ENCODE results near the gene WAS.

The WAS gene

GRCh38 chrX:48695534-48695896 lies 11.9 kb downstream of the WAS start:
- Histone ChIP-seq H3K27me3 (no peaks in the 10 kb centered on the region), H3K4me3 (peak overlapping the region; percentile 65 to 81), H3K36me3 (peaks cover 0 to 17% (median 7%) of the 10 kb centered on the region in 3 donors), H3K4me1 (peaks cover 0 to 12% (median 3%) of the 10 kb centered on the region in 4 donors), H3K27ac (peak overlapping the region; percentile 93 to 97), H3K9me3 (no peaks in the 10 kb centered on the region)
- intact Hi-C loops (cut with DNase I; ENCODE audit: low total_unique reads) = no loop called here
- DNase-seq = no peak
- no peak for TF ChIP-seq CTCF (IDR thresholded peaks at IDR 0.05)

GRCh38 chrX:48695925-48696300 lies 12.3 kb downstream of the WAS start:
- H3K9me3 ChIP-seq = no peaks in the 10 kb centered on the region
- peaks cover 0 to 12% (median 3%) of the 10 kb centered on the region in 4 donors for H3K4me1 ChIP-seq
- TF ChIP-seq CTCF (IDR thresholded peaks at IDR 0.05) = no peak
- intact Hi-C loops (cut with DNase I; ENCODE audit: low total_unique reads) = no loop called here
- H3K4me3 ChIP-seq = peak overlapping the region; percentile 65 to 81
- DNase-seq = no peak
- peak overlapping the region; percentile 93 to 97 for H3K27ac ChIP-seq
- H3K27me3 ChIP-seq = no peaks in the 10 kb centered on the region
- H3K36me3 ChIP-seq = peaks cover 0 to 21% (median 11%) of the 10 kb centered on the region in 3 donors

- TF ChIP-seq CTCF (IDR thresholded peaks at IDR 0.05) = no peak
- peak; percentile 82 to 94 for DNase-seq
- Histone ChIP-seq H3K36me3 (peaks cover 0 to 25% (median 12%) of the 10 kb centered on the region in 3 donors), H3K9me3 (no peaks in the 10 kb centered on the region), H3K4me3 (peak within 1 kb of the TSS; percentile 65 to 81), H3K27ac (peak within 1 kb of the TSS; percentile 93 to 97), H3K4me1 (peaks cover 0 to 12% (median 3%) of the 10 kb centered on the region in 4 donors), H3K27me3 (no peaks in the 10 kb centered on the region)
- intact Hi-C loops (cut with DNase I; ENCODE audit: low total_unique reads) = no loop called here
Observed at GRCh38 chrX:48696301-48696908, 12.8 kb downstream of the WAS start, which contains the start of gene SUV39H1. SUV39H1 (plus strand) TSS chrX:48696734; CDS start chrX:48696785, 51 bp downstream.

- intact Hi-C loops (cut with DNase I; ENCODE audit: low total_unique reads) = no loop called here
- no peak for DNase-seq
- Histone ChIP-seq H3K27ac (peak overlapping the region; percentile 93 to 97), H3K36me3 (peaks cover 0 to 29% (median 13%) of the 10 kb centered on the region in 3 donors), H3K4me3 (peak overlapping the region; percentile 65 to 81), H3K9me3 (no peaks in the 10 kb centered on the region), H3K27me3 (no peaks in the 10 kb centered on the region), H3K4me1 (peaks cover 0 to 12% (median 3%) of the 10 kb centered on the region in 4 donors)
- TF ChIP-seq CTCF (IDR thresholded peaks at IDR 0.05) = no peak
Observed at GRCh38 chrX:48696909-48697727, 13.5 kb downstream of the WAS start.

- no peak for TF ChIP-seq CTCF (IDR thresholded peaks at IDR 0.05)
- peaks cover 0 to 38% (median 15%) of the 10 kb centered on the region in 3 donors for H3K36me3 ChIP-seq
- intact Hi-C loops (cut with DNase I; ENCODE audit: low total_unique reads) = no loop called here
Observed at GRCh38 chrX:48698306-48698705, 14.7 kb downstream of the WAS start.

More at GRCh38 chrX:48698306-48698705, 14.7 kb downstream of the WAS start:
- Histone ChIP-seq H3K27ac (no peak overlapping the region), H3K9me3 (no peaks in the 10 kb centered on the region), H3K27me3 (no peaks in the 10 kb centered on the region), H3K4me3 (no peak overlapping the region), H3K4me1 (peaks cover 0 to 12% (median 3%) of the 10 kb centered on the region in 4 donors)
- DNase-seq = no peak
